ENCODE measurements around the gene IDH3A.
A peak's percentile ranks its signal among the peaks of the same experiment; 100 is the strongest.

The IDH3A gene

DNA sequence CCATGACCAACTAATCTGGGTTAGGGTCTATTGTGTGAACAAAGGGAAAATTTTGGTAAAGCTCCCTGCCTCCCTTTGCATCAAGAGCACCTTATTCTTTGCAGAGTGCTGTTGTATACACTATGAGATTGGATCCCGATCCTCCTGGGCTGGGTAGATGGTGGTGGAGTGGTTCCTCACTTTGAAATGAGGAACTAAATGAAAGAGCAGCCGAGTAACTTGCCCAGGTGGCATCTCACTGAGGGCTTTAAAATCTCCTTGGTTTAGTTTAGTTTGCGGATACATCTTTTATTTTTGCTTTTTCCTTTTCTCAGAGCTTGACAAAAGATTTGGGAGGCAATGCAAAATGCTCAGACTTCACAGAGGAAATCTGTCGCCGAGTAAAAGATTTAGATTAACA is 19.4 kb downstream of the IDH3A start:
- DNase-seq: no peak

DNA sequence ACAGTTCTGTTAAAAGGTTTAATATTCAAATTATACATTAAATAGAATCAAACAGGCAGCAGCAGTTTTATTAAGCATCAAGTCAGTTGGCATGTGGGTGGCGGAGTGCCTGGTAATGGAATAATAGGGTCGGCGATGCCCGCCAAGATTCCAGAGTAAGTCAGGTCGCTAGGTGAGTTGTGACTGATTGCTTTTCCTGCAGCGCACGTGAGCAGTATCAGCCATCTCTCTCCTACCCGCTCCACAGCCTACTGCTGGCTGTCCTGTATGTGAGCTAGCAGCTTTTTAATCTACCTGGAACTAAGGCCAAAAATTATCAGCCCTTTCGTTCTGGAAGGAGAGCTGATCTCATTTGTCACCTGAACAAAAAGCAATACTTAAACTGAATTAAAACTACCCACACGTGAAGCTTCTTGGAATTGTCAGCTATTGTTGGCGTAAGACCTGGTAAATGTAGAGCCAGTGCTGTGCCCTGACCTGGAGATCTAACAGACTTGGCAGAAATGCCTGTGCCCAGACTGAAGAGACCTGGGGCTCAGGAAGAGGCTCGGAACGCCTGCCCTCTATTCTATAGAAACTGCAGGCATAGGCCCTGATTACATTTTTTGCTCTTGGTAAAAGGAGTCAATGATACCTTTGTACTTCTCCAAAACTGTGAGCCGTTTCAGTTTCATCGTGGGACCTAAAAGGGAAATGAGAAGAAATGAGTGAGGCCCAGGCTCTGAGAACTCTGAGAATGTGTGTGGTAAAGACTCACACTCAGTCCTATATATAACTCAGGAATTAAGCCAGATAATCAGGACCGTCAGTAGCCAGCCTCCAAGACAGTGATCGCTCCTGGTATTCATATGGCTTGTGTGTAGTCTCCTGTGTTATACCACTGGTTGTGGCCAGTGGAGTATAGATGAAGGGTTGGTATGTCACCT is 21.9 kb downstream of the IDH3A start:
- no peak for DNase-seq

DNA sequence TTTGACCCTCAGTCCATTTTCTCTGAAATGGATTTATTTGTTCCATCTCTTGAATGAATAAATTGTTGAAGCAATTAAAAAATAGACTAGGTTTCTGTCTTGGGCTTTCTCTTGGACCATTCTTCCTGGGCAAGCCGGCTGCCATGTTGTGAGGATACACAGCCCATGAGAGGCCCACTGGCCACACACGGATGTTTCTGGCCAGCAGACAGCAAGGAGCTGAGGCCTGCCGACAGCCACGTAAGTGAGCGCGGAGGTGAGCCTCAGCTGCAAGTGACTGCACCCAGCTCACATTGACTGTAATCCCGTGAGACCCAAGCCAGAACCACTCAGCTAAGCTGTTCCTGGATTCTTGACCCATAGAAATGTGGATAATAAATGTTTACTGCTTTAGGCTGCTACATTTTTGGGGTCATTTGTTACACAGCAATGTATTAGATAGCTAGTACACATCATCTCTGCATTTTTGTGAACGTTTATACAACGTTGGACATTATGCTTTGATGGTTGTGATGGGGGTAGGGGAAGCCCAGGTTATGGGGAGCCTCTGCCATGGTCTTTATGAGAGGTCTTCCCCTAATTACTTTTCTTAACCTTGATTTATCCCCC is 22.8 kb downstream of the IDH3A start:
- DNase-seq: no peak

- DNase-seq: no peak
Measured at GRCh38 chr15:78174401-78174800, 25.2 kb downstream of the IDH3A start.

GRCh38 chr15:78175330-78175729 is 26.2 kb downstream of the IDH3A start:
- DNase-seq: no peak

GRCh38 chr15:78177447-78177873 is 28.3 kb downstream of the IDH3A start:
- DNase-seq: peak; percentile 29

DNA sequence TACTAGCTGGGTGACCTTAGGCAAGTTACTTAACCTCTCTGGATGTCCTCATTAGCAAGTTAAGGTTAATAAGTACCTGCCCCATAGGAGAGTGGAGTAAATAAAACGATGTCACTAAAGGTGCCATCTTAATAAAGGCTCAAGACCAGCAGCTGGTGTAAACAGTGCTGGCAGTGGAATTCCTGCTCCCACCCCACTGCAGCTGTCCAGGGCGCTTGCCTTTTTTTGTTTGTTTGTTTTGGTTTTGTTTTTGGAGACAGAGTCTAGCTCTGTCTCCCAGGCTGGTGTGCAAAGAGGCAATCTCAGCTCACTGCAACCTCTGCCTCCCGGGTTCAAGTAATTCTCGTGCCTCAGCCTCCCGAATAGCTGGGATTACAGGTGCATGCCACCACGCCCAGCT is 28.9 kb downstream of the IDH3A start:
- no peak for DNase-seq

DNA sequence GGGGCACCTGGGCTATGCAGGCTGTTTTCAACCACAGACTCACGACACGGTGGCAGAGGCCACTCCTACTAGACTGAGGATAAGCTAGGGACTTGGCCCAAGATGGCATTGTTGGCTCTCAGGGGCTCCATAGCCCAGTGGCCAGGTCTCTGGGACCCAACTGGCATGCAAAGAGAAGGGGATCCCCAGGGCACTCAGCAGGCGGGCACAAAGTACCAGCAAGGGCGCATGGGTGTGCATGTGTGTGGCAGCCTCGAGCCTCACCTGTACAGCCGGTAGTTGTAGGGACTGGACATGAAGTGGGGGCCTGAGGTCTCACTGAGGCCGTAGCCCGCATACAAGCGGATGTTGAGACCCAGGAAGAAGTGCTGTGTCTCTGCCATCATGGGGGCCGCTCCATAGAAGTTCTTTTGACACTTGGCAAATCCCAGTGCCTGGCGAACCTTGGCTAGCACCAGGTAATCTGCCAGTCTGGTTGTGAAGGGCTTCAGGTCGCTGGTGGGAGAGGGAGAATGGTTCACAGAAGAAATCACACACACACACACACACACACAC is 30.2 kb downstream of the IDH3A start:
- no peak for DNase-seq

- no peak for DNase-seq
Measured at GRCh38 chr15:78179906-78180305, 30.7 kb downstream of the IDH3A start.

DNA sequence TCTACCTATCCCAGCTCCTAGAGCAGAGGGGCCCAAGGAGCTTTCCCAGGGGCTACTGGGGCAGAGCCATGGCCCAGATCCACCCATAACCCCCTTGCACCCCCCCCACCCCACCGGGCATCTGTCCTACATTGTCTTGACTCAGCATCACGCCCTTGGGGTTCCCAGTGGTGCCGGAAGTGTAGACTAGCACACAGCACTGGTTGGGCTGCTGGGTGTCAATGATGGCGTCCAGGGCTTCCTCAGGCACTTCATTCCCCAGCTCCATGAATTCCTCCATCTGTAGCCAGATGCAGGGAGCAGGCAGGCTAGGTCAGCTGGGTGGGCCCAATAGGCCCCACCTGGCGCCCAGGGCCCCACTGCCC is 33.2 kb downstream of the IDH3A start:
- no peak for DNase-seq

- DNase-seq: no peak
Measured at GRCh38 chr15:78182821-78183220, 33.7 kb downstream of the IDH3A start.

DNA sequence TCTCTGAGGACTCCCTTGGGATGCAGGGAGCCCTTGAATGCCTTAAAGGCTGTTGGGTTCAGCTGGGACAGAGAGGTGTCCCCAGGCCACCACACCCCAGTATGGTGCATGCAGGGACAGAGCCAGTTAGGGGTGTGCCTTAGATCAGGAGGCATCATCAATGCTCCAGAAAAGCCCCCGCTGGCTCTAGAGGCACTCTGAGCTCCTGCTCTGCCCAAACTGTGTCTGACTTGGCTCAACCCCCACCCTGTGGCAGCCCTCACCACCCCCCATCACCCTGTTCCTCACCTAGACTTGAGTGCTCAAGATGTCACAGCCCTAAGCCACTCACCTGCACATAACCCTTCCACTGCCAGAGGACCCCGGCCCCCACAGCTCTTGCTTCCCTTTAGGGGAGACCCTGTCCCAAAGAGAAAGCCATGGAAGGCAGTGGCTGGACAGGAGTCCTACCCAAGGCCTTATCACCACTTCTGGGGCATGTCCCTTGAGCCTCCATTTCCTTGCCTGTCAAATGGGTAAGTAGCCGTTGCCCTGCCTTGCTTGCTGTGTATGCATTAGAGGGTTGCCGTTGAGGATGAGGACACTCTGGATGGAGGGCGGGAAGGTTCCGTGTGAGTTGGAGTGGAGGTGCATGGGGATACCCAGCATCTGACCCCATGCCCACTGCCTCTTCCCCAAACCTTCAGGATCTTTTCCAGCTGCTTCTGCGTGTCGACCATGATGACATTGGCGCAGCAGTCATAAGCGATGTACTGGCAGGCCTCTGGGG is 43.8 kb downstream of the IDH3A start:
- DNase-seq: no peak

GRCh38 chr15:78193731-78194567 is 44.8 kb downstream of the IDH3A start:
- DNase-seq: no peak

GRCh38 chr15:78194568-78194925 is 45.4 kb downstream of the IDH3A start:
- no peak for DNase-seq

- no peak for DNase-seq
Measured at GRCh38 chr15:78195735-78196201, 46.6 kb downstream of the IDH3A start.

DNA sequence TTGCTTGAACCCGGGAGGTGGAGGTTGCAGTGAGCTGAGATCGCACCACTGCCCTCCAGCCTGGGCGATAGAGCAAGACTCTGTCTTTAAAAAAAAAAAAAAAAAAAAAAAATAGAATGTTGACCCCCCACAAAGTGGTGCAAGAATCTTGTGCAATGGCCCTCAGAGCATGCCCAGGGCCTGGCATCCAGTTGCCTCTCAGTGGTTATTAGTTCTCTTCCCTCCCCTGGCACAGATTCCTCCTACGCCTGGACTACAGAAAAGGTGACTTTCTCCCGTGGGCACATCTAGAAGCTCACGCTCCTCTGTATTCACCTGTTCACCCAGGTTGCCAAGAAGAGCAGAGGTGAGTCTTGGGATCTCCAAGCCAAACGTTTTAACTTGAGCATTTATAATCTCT is 48.5 kb downstream of the IDH3A start:
- no peak for DNase-seq

DNA sequence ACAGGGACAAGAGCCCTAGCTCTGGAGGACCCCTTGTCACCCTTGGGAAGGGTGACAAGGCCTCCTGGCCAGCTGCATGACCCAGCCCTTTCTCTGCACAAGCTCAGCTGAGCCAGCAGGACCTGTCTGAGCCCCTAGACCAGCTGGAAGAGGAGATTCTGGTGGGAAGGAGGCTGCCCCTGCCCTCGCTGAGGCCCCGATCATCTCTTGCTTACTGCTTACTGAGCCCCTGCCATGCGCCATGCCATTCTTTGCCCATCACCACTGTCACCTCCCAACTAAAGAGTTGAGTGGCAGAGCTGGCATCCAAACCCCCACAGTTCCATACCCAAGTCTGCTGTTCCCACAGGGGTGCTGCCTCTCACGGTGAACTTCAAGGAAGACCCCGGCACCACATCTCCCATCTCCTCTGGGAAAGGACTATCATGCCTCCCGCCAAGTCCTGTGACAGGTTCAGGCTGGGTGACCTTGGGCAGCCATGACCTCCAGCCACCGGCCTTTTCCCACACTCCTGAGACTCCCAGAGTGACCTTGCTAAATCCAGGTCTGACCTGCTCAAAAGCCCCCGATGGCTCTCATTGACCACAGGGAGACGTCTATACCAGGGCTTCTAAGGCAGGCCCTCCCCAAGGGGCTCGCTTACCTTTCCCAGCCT is 51.2 kb downstream of the IDH3A start:
- DNase-seq: no peak

- no peak for DNase-seq
Measured at GRCh38 chr15:78201281-78202190, 52.4 kb downstream of the IDH3A start.

GRCh38 chr15:78203346-78204225 is 54.4 kb downstream of the IDH3A start:
- no peak for DNase-seq

Data from fibroblast of skin of scalp (primary cell).